Osteoblast (primary cell): ENCODE results near the gene BABAM1. TPM values are rescaled to one million over a fixed set of nuclear protein-coding genes. Genes with fewer than 3 reads are reported as not detected.
A peak's percentile ranks its signal among the peaks of the same experiment; 100 is the strongest.
"Not testable (repeated sequence)": the region's sequence is repeated elsewhere in the genome, so short reads cannot be mapped to it uniquely, and the experiment has no call there.

ENCODE experiments used
- DNase-seq: peaks from one replicate; pipeline ENCODE4 v3.0.0; 2011; ENCODE audit warnings: low spot score, mixed read lengths; ENCODE audit not compliant: insufficient read length; ENCODE audit errors: missing footprints
- H2AFZ ChIP-seq: 2 replicates; pipeline ENCODE4 v1.6.0; 2011; ENCODE audit warnings: mild to moderate bottlenecking, low read length
- H3K27ac ChIP-seq: 2 replicates; pipeline ENCODE4 v1.5.1; 2011; ENCODE audit warnings: mild to moderate bottlenecking, low read depth, low read length, moderate library complexity
- H3K27me3 ChIP-seq: 2 replicates; pipeline ENCODE4 v1.6.0; 2012; ENCODE audit warnings: mild to moderate bottlenecking, control low read depth, inconsistent platforms, low read length, moderate library complexity; ENCODE audit not compliant: insufficient read depth
- H3K36me3 ChIP-seq: 2 replicates; pipeline ENCODE4 v1.5.1; 2011; ENCODE audit warnings: mild to moderate bottlenecking, low read length, control low read depth, moderate library complexity; ENCODE audit not compliant: insufficient read depth
- H3K4me1 ChIP-seq: 2 replicates; pipeline ENCODE4 v1.5.1; 2011; ENCODE audit warnings: mild to moderate bottlenecking, low read length, control low read depth, moderate library complexity; ENCODE audit not compliant: insufficient read depth
- H3K4me2 ChIP-seq: 2 replicates; pipeline ENCODE4 v1.6.0; 2011; ENCODE audit warnings: mild to moderate bottlenecking, low read length; ENCODE audit not compliant: insufficient read depth
- H3K4me3 ChIP-seq: fragments of 200-600 bp; sonication (generic); 3 replicates; pipeline ENCODE4 v1.5.1; 2012; ENCODE audit warnings: mild to moderate bottlenecking, low read length, inconsistent platforms; ENCODE audit not compliant: insufficient read depth
- H3K79me2 ChIP-seq: 2 replicates; pipeline ENCODE4 v1.6.0; 2012; ENCODE audit warnings: mild to moderate bottlenecking, low read length, control low read depth, inconsistent platforms; ENCODE audit not compliant: insufficient read depth
- H3K9me3 ChIP-seq: 2 replicates; pipeline ENCODE4 v1.5.1; 2011; ENCODE audit warnings: low read depth, low read length, control low read depth
- H4K20me1 ChIP-seq: 2 replicates; pipeline ENCODE4 v1.6.0; 2012; ENCODE audit warnings: mild to moderate bottlenecking, low read length, control low read depth; ENCODE audit not compliant: insufficient read depth
- total RNA-seq: library from RNA; depleted of rRNA; stranded (reverse); fragments of >200 nt; gene quantifications from 2 replicates; pipeline ENCODE4 v1.2.3, GENCODE V29; 2012
- TF ChIP-seq, protein P1 (sequence below): IDR thresholded peaks from 2 replicates; pipeline ENCODE4 v1.5.1; 2011; ENCODE audit warnings: mild to moderate bottlenecking, low read depth, low read length, moderate library complexity; ENCODE audit errors: extremely low read depth

The BABAM1 gene
- total RNA-seq, 1 donor, result 76.7 TPM

- Histone ChIP-seq H3K27me3 (no peaks in the 10 kb centered on the region), H3K27ac (no peak overlapping the region), H3K36me3 (peaks cover 16% of the 10 kb centered on the region), H3K79me2 (peaks cover 14% of the 10 kb centered on the region), H4K20me1 (no peaks in the 10 kb centered on the region), H3K4me1 (peaks cover 8% of the 10 kb centered on the region), H3K9me3 (no peaks in the 10 kb centered on the region), H3K4me3 (no peak overlapping the region), H3K4me2 (no peak overlapping the region), H2AFZ (peak overlapping the region; percentile 5)
- TF ChIP-seq, protein P1, sequence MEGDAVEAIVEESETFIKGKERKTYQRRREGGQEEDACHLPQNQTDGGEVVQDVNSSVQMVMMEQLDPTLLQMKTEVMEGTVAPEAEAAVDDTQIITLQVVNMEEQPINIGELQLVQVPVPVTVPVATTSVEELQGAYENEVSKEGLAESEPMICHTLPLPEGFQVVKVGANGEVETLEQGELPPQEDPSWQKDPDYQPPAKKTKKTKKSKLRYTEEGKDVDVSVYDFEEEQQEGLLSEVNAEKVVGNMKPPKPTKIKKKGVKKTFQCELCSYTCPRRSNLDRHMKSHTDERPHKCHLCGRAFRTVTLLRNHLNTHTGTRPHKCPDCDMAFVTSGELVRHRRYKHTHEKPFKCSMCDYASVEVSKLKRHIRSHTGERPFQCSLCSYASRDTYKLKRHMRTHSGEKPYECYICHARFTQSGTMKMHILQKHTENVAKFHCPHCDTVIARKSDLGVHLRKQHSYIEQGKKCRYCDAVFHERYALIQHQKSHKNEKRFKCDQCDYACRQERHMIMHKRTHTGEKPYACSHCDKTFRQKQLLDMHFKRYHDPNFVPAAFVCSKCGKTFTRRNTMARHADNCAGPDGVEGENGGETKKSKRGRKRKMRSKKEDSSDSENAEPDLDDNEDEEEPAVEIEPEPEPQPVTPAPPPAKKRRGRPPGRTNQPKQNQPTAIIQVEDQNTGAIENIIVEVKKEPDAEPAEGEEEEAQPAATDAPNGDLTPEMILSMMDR, result no peak
- DNase-seq, result no peak
Measured at GRCh38 chr19:17266589-17266974, 661 bp upstream of the BABAM1 start.

- TF ChIP-seq, protein P1, result no peak
- peaks cover 19% of the 10 kb centered on the region for H3K36me3 ChIP-seq
- H3K4me2 ChIP-seq, result no peak overlapping the region
- no peaks in the 10 kb centered on the region for H4K20me1 ChIP-seq
- peaks cover 8% of the 10 kb centered on the region for H3K4me1 ChIP-seq
- H3K27ac ChIP-seq, result no peak overlapping the region
- no peak overlapping the region for H3K4me3 ChIP-seq
- no peak for DNase-seq
- H3K27me3 ChIP-seq, result no peaks in the 10 kb centered on the region
- no peaks in the 10 kb centered on the region for H3K9me3 ChIP-seq
- no peak overlapping the region for H2AFZ ChIP-seq
- peaks cover 14% of the 10 kb centered on the region for H3K79me2 ChIP-seq
Measured at GRCh38 chr19:17268754-17269153, 1.5 kb downstream of the BABAM1 start.

GRCh38 chr19:17274892-17275291, 7.6 kb downstream of the BABAM1 start:
- not testable (repeated sequence) for H3K27ac ChIP-seq, H3K27me3 ChIP-seq, H3K4me2 ChIP-seq, H3K9me3 ChIP-seq, H3K4me3 ChIP-seq, DNase-seq, H2AFZ ChIP-seq, H4K20me1 ChIP-seq, H3K79me2 ChIP-seq, H3K4me1 ChIP-seq
- H3K36me3 ChIP-seq, result peaks cover 38% of the 10 kb centered on the region

DNA sequence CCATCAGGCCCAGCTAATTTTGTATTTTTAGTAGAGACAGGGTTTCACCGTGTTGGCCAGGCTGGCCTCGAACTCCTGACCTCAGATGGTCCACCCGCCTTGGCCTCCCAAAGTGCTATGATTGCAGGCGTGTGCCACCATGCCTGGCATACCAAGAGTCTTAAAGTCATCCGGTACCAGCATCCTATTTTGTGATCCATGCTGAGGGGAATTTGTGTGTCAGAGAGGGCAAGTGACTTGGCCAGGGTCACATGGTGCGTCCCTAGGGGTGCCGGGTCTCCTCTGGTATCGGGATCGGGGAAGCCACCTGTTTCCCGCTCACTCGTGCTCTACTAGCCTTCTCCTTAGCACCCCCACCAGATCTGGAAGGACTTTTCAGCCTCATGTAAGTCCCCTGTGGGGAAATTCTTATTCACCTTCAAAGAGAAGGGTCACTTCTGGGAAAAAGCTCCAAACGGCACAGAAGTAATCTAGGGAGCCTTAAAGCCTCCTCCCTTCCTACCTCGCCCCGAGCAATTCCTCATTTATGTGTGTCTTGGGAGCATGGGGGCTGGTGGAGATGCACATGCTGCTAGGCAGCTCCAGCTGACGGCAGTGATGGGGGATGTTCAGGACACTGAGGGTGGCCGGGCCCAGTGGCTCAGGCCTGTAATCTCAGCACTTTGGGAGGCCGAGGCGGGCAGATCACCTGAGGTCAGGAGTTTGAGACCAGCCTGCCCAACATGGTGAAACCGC, 8.4 kb downstream of the BABAM1 start:
- TF ChIP-seq, protein P1, result no peak
- Histone ChIP-seq H3K36me3 (peaks cover 38% of the 10 kb centered on the region), H3K27me3 (no peaks in the 10 kb centered on the region), H4K20me1 (peaks cover 3% of the 10 kb centered on the region), H2AFZ (no peak overlapping the region), H3K9me3 (no peaks in the 10 kb centered on the region), H3K79me2 (no peaks in the 10 kb centered on the region), H3K4me1 (no peaks in the 10 kb centered on the region), H3K4me2 (no peak overlapping the region), H3K27ac (no peak overlapping the region), H3K4me3 (no peak overlapping the region)
- DNase-seq, result no peak
